Measurements from ENCODE around the gene TRMT11. TPM values are rescaled to one million over a fixed set of nuclear protein-coding genes. Genes with fewer than 3 reads are reported as not detected.
A peak's percentile ranks its signal among the peaks of the same experiment; 100 is the strongest.

TRMT11 gene
- polyA plus RNA-seq, 1 of the 3 experiments (the other 2 are of a cell fraction), result 15.0 TPM

DNA sequence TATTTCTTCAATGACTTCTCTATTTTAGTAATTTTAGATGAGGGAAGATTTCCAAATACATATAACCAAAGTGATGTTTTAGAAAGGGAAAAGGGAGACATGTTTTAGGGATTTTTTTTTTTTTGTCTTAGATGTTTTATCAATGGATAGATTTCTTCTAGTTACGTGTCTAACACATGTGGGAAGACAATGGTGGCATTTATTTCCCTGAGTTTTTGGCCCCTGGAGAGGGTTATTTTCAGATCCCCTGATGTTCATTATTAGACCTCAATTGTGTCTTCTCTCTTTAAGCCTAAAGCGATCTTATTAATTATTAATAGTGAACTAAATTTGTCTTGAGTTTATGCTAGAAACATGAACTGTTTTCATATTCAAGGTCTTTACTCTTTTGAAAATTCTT lies 30.3 kb downstream of the TRMT11 start:
- no peaks in the 10 kb centered on the region for H3K9me2 ChIP-seq
- peak overlapping the region; percentile 2; the same call in 1 of the 2 replicates for H3K9ac ChIP-seq
- H3F3A ChIP-seq (replicated peaks; ENCODE audit: insufficient read depth), result peaks cover 24% of the 10 kb centered on the region
- H4K20me1 ChIP-seq (ENCODE audit: insufficient read depth), result peaks cover 6% of the 10 kb centered on the region; the same call in 1 of the 2 replicates
- H3K79me2 ChIP-seq (ENCODE audit: insufficient read depth), result no peaks in the 10 kb centered on the region
- H3K36me3 ChIP-seq (replicated peaks in 1 of 2; ENCODE audit: control insufficient read depth in 1 of 2, insufficient read depth in 2 of 2, low read length in 1 of 2), result peaks cover 62 to 79% of the 10 kb centered on the region in 2 experiments
- no peak for DNase-seq
- H3K4me3 ChIP-seq (ENCODE audit: low read depth in 2 of 2, low read length in 1 of 2), result no peak overlapping the region
- no peaks in the 10 kb centered on the region for H3K9me3 ChIP-seq
- POLR2A ChIA-PET, result no interaction called here
- CTCF ChIA-PET, result interaction anchor here (1.4 to 2.7 kb wide), 2 partner anchors 9 to 21 kb away, joined by 3 to 10 read pairs; no protein-coding TSS in a partner anchor
- peaks cover 0 to 8% of the 10 kb centered on the region in 2 experiments; a peak in 2 of 4 replicates for H3K4me1 ChIP-seq (ENCODE audit: control insufficient read depth in 1 of 2, insufficient read depth in 2 of 2, low read depth in 1 of 2, low read length in 1 of 2)
- H2AFZ ChIP-seq (ENCODE audit: low read depth), result no peak overlapping the region
- no peaks in the 10 kb centered on the region for H3K27me3 ChIP-seq (ENCODE audit: insufficient read depth)
- peak overlapping the region in 1 of 2 experiments; percentile 77; a peak in 2 of 4 replicates for H3K27ac ChIP-seq (ENCODE audit: low read depth in 2 of 2, low read length in 1 of 2)
- 100% methylated on average over 2 of the region's 2 CpGs for WGBS (ENCODE audit: low lambda C conversion rate)
- TF ChIP-seq GATA2 (CRISPR knock-in tag; IDR thresholded peaks at IDR 0.05) (no peak), RCOR1 (IDR thresholded peaks at IDR 0.05; ENCODE audit: low read length) (no peak), SMC3 (IDR thresholded peaks at IDR 0.05; ENCODE audit: low read depth, low read length) (no peak), CHD2 (IDR thresholded peaks at IDR 0.05; ENCODE audit: low read length, partially characterized antibody) (no peak), RAD21 (IDR thresholded peaks at IDR 0.05; ENCODE audit: low read length) (no peak), RXRA (IDR thresholded peaks at IDR 0.05; ENCODE audit: borderline replicate concordance, low read depth) (no peak), YY1 (IDR thresholded peaks at IDR 0.05; ENCODE audit: low read depth) (no peak), TCF12 (IDR thresholded peaks at IDR 0.05) (no peak), FOSL2 (IDR thresholded peaks at IDR 0.05; ENCODE audit: borderline replicate concordance, low read depth) (no peak), POLR2AphosphoS5 (IDR thresholded peaks at IDR 0.05; ENCODE audit: low read depth, low read length) (no peak)
- TF ChIP-seq, protein P1, sequence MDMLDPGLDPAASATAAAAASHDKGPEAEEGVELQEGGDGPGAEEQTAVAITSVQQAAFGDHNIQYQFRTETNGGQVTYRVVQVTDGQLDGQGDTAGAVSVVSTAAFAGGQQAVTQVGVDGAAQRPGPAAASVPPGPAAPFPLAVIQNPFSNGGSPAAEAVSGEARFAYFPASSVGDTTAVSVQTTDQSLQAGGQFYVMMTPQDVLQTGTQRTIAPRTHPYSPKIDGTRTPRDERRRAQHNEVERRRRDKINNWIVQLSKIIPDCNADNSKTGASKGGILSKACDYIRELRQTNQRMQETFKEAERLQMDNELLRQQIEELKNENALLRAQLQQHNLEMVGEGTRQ (IDR thresholded peaks at IDR 0.05; ENCODE audit: borderline replicate concordance, low read depth, low read length), result no peak
- TF ChIP-seq, protein P2, sequence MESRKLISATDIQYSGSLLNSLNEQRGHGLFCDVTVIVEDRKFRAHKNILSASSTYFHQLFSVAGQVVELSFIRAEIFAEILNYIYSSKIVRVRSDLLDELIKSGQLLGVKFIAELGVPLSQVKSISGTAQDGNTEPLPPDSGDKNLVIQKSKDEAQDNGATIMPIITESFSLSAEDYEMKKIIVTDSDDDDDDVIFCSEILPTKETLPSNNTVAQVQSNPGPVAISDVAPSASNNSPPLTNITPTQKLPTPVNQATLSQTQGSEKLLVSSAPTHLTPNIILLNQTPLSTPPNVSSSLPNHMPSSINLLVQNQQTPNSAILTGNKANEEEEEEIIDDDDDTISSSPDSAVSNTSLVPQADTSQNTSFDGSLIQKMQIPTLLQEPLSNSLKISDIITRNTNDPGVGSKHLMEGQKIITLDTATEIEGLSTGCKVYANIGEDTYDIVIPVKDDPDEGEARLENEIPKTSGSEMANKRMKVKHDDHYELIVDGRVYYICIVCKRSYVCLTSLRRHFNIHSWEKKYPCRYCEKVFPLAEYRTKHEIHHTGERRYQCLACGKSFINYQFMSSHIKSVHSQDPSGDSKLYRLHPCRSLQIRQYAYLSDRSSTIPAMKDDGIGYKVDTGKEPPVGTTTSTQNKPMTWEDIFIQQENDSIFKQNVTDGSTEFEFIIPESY (IDR thresholded peaks at IDR 0.05; ENCODE audit: borderline replicate concordance, low read depth), result no peak
- TF ChIP-seq, protein P3, sequence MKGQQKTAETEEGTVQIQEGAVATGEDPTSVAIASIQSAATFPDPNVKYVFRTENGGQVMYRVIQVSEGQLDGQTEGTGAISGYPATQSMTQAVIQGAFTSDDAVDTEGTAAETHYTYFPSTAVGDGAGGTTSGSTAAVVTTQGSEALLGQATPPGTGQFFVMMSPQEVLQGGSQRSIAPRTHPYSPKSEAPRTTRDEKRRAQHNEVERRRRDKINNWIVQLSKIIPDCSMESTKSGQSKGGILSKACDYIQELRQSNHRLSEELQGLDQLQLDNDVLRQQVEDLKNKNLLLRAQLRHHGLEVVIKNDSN (IDR thresholded peaks at IDR 0.05; ENCODE audit: borderline replicate concordance, low read depth), result no peak
- TF ChIP-seq, protein P4, sequence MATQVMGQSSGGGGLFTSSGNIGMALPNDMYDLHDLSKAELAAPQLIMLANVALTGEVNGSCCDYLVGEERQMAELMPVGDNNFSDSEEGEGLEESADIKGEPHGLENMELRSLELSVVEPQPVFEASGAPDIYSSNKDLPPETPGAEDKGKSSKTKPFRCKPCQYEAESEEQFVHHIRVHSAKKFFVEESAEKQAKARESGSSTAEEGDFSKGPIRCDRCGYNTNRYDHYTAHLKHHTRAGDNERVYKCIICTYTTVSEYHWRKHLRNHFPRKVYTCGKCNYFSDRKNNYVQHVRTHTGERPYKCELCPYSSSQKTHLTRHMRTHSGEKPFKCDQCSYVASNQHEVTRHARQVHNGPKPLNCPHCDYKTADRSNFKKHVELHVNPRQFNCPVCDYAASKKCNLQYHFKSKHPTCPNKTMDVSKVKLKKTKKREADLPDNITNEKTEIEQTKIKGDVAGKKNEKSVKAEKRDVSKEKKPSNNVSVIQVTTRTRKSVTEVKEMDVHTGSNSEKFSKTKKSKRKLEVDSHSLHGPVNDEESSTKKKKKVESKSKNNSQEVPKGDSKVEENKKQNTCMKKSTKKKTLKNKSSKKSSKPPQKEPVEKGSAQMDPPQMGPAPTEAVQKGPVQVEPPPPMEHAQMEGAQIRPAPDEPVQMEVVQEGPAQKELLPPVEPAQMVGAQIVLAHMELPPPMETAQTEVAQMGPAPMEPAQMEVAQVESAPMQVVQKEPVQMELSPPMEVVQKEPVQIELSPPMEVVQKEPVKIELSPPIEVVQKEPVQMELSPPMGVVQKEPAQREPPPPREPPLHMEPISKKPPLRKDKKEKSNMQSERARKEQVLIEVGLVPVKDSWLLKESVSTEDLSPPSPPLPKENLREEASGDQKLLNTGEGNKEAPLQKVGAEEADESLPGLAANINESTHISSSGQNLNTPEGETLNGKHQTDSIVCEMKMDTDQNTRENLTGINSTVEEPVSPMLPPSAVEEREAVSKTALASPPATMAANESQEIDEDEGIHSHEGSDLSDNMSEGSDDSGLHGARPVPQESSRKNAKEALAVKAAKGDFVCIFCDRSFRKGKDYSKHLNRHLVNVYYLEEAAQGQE (IDR thresholded peaks at IDR 0.05; ENCODE audit: low read depth, low read length), result no peak
- TF ChIP-seq, protein P5, sequence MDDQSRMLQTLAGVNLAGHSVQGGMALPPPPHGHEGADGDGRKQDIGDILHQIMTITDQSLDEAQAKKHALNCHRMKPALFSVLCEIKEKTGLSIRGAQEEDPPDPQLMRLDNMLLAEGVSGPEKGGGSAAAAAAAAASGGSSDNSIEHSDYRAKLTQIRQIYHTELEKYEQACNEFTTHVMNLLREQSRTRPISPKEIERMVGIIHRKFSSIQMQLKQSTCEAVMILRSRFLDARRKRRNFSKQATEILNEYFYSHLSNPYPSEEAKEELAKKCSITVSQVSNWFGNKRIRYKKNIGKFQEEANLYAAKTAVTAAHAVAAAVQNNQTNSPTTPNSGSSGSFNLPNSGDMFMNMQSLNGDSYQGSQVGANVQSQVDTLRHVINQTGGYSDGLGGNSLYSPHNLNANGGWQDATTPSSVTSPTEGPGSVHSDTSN (IDR thresholded peaks at IDR 0.05), result no peak
- H3K4me2 ChIP-seq, result peak overlapping the region; percentile 17; the same call in 1 of the 2 replicates
